ENCODE data around the gene RAB3A.
A peak's percentile ranks its signal among the peaks of the same experiment; 100 is the strongest.

Gene RAB3A

GRCh38 chr19:18223860-18224524 is 20.1 kb upstream of the RAB3A start:
- ChIA-PET POLR2A (interaction anchor here (0.6 to 1.7 kb wide), 7 partner anchors 9 to 223 kb away, joined by 3 to 19 read pairs (median 4); partner anchors contain the start of gene JUND), CTCF (interaction anchor here (0.5 to 1.0 kb wide), 3 partner anchors 16 to 105 kb away, joined by 3 to 4 read pairs (median 3); a partner anchor contains a TSS)
- Histone ChIP-seq H3K27ac (ENCODE audit: extremely low read depth, low read depth, low read length) (no peak overlapping the region), H3K4me1 (ENCODE audit: control insufficient read depth, insufficient read depth, low read length) (no peaks in the 10 kb centered on the region; the same call in 1 of the 2 replicates), H3K36me3 (ENCODE audit: control insufficient read depth in 2 of 2, insufficient read depth in 1 of 2, low read length in 2 of 2) (no peaks in the 10 kb centered on the region), H3K4me3 (ENCODE audit: low read depth, low read length) (peak overlapping the region; percentile 40), H3K9me3 (ENCODE audit: control insufficient read depth, insufficient read depth, low read depth, low read length) (no peaks in the 10 kb centered on the region)
- peak; percentile 56; the same call in 1 of the 2 replicates for TF ChIP-seq HIC1 (tag by site-specific recombination; IDR thresholded peaks at IDR 0.05)
- no peak for TF ChIP-seq ZNF639 (tag by site-specific recombination; IDR thresholded peaks at IDR 0.05)
- TF ChIP-seq ZNF311 (tag by site-specific recombination; IDR thresholded peaks at IDR 0.05; ENCODE audit: borderline replicate concordance), result no peak
- TF ChIP-seq ZNF157 (tag by site-specific recombination; IDR thresholded peaks at IDR 0.05), result no peak
- peak; percentile 84 for TF ChIP-seq KLF8 (tag by site-specific recombination; IDR thresholded peaks at IDR 0.05)
- TF ChIP-seq ZNF488 (tag by site-specific recombination; IDR thresholded peaks at IDR 0.05), result no peak
- 0 out of 2 replicates have a peak, but pooled peaks have one; percentile 33 for TF ChIP-seq ZNF2 (tag by site-specific recombination; IDR thresholded peaks at IDR 0.05)
- TF ChIP-seq BCL11A (tag by site-specific recombination; IDR thresholded peaks at IDR 0.05; ENCODE audit: low read depth), result peak; percentile 99
- no peak for TF ChIP-seq ZNF112 (tag by site-specific recombination; IDR thresholded peaks at IDR 0.05)
- no peak for TF ChIP-seq ZNF292 (tag by site-specific recombination; IDR thresholded peaks at IDR 0.05; ENCODE audit: borderline replicate concordance, low read depth)
- peak; percentile 75; the same call in 1 of the 2 replicates for TF ChIP-seq ZNF341 (tag by site-specific recombination; IDR thresholded peaks at IDR 0.05; ENCODE audit: low read depth)
- TF ChIP-seq ZBTB1 (tag by site-specific recombination; IDR thresholded peaks at IDR 0.05), result no peak
- TF ChIP-seq ZNF692 (tag by site-specific recombination; IDR thresholded peaks at IDR 0.05), result peak; percentile 64; the same call in 1 of the 2 replicates
- no peak for TF ChIP-seq TSHZ1 (tag by site-specific recombination; IDR thresholded peaks at IDR 0.05; ENCODE audit: borderline replicate concordance)
- TF ChIP-seq ZSCAN5A (tag by site-specific recombination; IDR thresholded peaks at IDR 0.05), result 0 out of 2 replicates have a peak, but pooled peaks have one; percentile 35
- peak; percentile 52; the same call in 1 of the 2 replicates for TF ChIP-seq ZBTB8A (tag by site-specific recombination; IDR thresholded peaks at IDR 0.05)
- peak; percentile 75; the same call in 1 of the 2 replicates for TF ChIP-seq ZNF335 (tag by site-specific recombination; conservative IDR thresholded peaks at IDR 0.05)
- TF ChIP-seq BCL11B (tag by site-specific recombination; IDR thresholded peaks at IDR 0.05; ENCODE audit: low read depth), result peak; percentile 100
- no peak for TF ChIP-seq ZSCAN4 (tag by site-specific recombination; IDR thresholded peaks at IDR 0.05)
- peak; percentile 79 for TF ChIP-seq ZNF513 (tag by site-specific recombination; IDR thresholded peaks at IDR 0.05)
- no peak for TF ChIP-seq ZNF37A (tag by site-specific recombination; IDR thresholded peaks at IDR 0.05)
- TF ChIP-seq ZFP69B (tag by site-specific recombination; IDR thresholded peaks at IDR 0.05), result peak; percentile 71; the same call in 1 of the 2 replicates
- peak; percentile 95 for TF ChIP-seq SP3 (tag by site-specific recombination; IDR thresholded peaks at IDR 0.05)

Data from HEK293 (cell line).